Right atrium auricular region (tissue), 2 donors: ENCODE results near the gene DNAJB8. TPM values are rescaled to one million over a fixed set of nuclear protein-coding genes. Genes with fewer than 3 reads are reported as not detected.

Source experiments
- DNase-seq: peaks from one replicate; pipeline ENCODE4 v3.0.0-alpha.2; 2019; ENCODE audit warnings: low spot score
- H3K27ac ChIP-seq, 2 donors: fragments of 200-600 bp; sonication (generic); 1 replicate in 1 of 2; 2 replicates in 1 of 2; pipeline ENCODE4 v1.5.1; 2016 to 2019
- H3K27me3 ChIP-seq, 2 donors: fragments of 200-600 bp; sonication (generic); one replicate each; pipeline versions ENCODE4 v1.5.1 to v1.6.0; 2017 to 2019
- H3K36me3 ChIP-seq: fragments of 200-600 bp; sonication (generic); one replicate; pipeline ENCODE4 v1.5.1; 2016
- H3K4me1 ChIP-seq, 2 donors: fragments of 200-600 bp; sonication (generic); one replicate each; pipeline versions ENCODE4 v1.5.1 to v1.6.0; 2017 to 2019
- H3K4me3 ChIP-seq, 2 donors: fragments of 200-600 bp; sonication (generic); 1 replicate in 1 of 2; 2 replicates in 1 of 2; pipeline ENCODE4 v1.5.1; 2017 to 2019; ENCODE audit warnings: mild to moderate bottlenecking in 1 of 2, moderate library complexity in 1 of 2
- H3K9me3 ChIP-seq, 2 donors: fragments of 200-600 bp; sonication (generic); one replicate each; pipeline ENCODE4 v1.5.1; 2019
- CTCF ChIP-seq, 2 donors: fragments of 200-600 bp; sonication (generic); IDR thresholded peaks; one replicate each; pipeline ENCODE4 v1.5.1; 2019; ENCODE audit warnings: antibody characterized with exemption in 2 of 2
- total RNA-seq, 2 donors: library from RNA; depleted of rRNA; stranded (reverse); fragments of >200 nt; gene quantifications; one replicate each; pipeline ENCODE4 v1.1.0, GENCODE V29; 2016

DNAJB8 gene
- total RNA-seq, 2 donors from 2014 or later: not detected

- no peaks in the 10 kb centered on the region for H3K27me3 ChIP-seq
- no peak overlapping the region for H3K4me3 ChIP-seq
These were observed 34.8 kb downstream of the DNAJB8 start for GRCh38 chr3:128431803-128432300.

GRCh38 chr3:128430731-128431130 lies 36.0 kb downstream of the DNAJB8 start:
- Histone ChIP-seq H3K27ac (no peak overlapping the region), H3K9me3 (no peaks in the 10 kb centered on the region), H3K4me3 (no peak overlapping the region), H3K27me3 (no peaks in the 10 kb centered on the region), H3K36me3 (no peaks in the 10 kb centered on the region), H3K4me1 (peaks cover 0 to 22% of the 10 kb centered on the region in 2 donors)
- TF ChIP-seq CTCF (IDR thresholded peaks at IDR 0.05): no peak
- no peak for DNase-seq

More at GRCh38 chr3:128431803-128432300, 34.8 kb downstream of the DNAJB8 start:
- Histone ChIP-seq H3K4me1 (peaks cover 0 to 12% of the 10 kb centered on the region in 2 donors), H3K27ac (no peak overlapping the region), H3K9me3 (no peaks in the 10 kb centered on the region), H3K36me3 (no peaks in the 10 kb centered on the region)
- TF ChIP-seq CTCF (IDR thresholded peaks at IDR 0.05): no peak
- no peak for DNase-seq

GRCh38 chr3:128430301-128430700 lies 36.4 kb downstream of the DNAJB8 start:
- H3K27me3 ChIP-seq: no peaks in the 10 kb centered on the region

GRCh38 chr3:128429751-128430150 lies 36.9 kb downstream of the DNAJB8 start:
- Histone ChIP-seq H3K36me3 (no peaks in the 10 kb centered on the region), H3K9me3 (no peaks in the 10 kb centered on the region), H3K27ac (no peak overlapping the region), H3K4me3 (no peak overlapping the region), H3K4me1 (peaks cover 0 to 25% of the 10 kb centered on the region in 2 donors), H3K27me3 (no peaks in the 10 kb centered on the region)
- no peak for DNase-seq
- TF ChIP-seq CTCF (IDR thresholded peaks at IDR 0.05): no peak

More at GRCh38 chr3:128430301-128430700, 36.4 kb downstream of the DNAJB8 start:
- H3K9me3 ChIP-seq: no peaks in the 10 kb centered on the region
- DNase-seq: no peak
- no peak for TF ChIP-seq CTCF (IDR thresholded peaks at IDR 0.05)
- H3K4me3 ChIP-seq: no peak overlapping the region
- H3K4me1 ChIP-seq: peaks cover 0 to 25% of the 10 kb centered on the region in 2 donors
- no peak overlapping the region for H3K27ac ChIP-seq
- no peaks in the 10 kb centered on the region for H3K36me3 ChIP-seq

- peaks cover 0 to 25% of the 10 kb centered on the region in 2 donors for H3K4me1 ChIP-seq
- H3K27me3 ChIP-seq: no peaks in the 10 kb centered on the region
- TF ChIP-seq CTCF (IDR thresholded peaks at IDR 0.05): no peak
- H3K9me3 ChIP-seq: no peaks in the 10 kb centered on the region
- H3K4me3 ChIP-seq: no peak overlapping the region
- no peak for DNase-seq
- no peaks in the 10 kb centered on the region for H3K36me3 ChIP-seq
- H3K27ac ChIP-seq: no peak overlapping the region
These were observed 37.4 kb downstream of the DNAJB8 start for GRCh38 chr3:128429275-128429674.
